B cell (primary cell): ENCODE results near the gene SLC25A21. TPM values are rescaled to one million over a fixed set of nuclear protein-coding genes. Genes with fewer than 3 reads are reported as not detected.

Source experiments
- ATAC-seq: fragments of 200-7000 bp; cut with Tn5 transposase; one replicate; pipeline ENCODE4 v1.10.0; 2021; ENCODE audit warnings: low read depth, mild to moderate bottlenecking, moderate number of reproducible peaks, moderate library complexity
- CTCF ChIA-PET: fragments of 350-600 bp; sonication (Branson Sonifier 250); formaldehyde crosslinking; loops from one replicate; lab custom pipeline; 2021; ENCODE audit warnings: antibody characterized with exemption, inconsistent platforms; lab: Charles Lee
- POLR2A ChIA-PET: fragments of 350-600 bp; sonication (Branson Sonifier 250); formaldehyde crosslinking; loops from one replicate; lab custom pipeline; 2021; ENCODE audit warnings: antibody characterized with exemption; lab: Charles Lee
- DNase-seq: peaks from one replicate; pipeline ENCODE4 v3.0.0; 2013
- H2AFZ ChIP-seq: 2 replicates; pipeline ENCODE4 v1.6.1; 2012; ENCODE audit warnings: mild to moderate bottlenecking, low read depth, low read length; ENCODE audit not compliant: insufficient read depth, poor library complexity, severe bottlenecking
- H3K27ac ChIP-seq, 2 donors: 1 replicate in 1 of 2; 2 replicates in 1 of 2; pipeline ENCODE4 v1.5.1; 2012 to 2013; ENCODE audit warnings: low read length in 2 of 2, mild to moderate bottlenecking in 2 of 2, moderate library complexity in 1 of 2
- H3K27me3 ChIP-seq, 4 experiments: fragments of 200-600 bp in 1 of 4; sonication (generic) in 1 of 4; replicated peaks in 1 of 4; 1 replicate in 2 of 4; 2 replicates in 2 of 4; pipeline versions ENCODE4 v1.6.1 to v1.7.0; 2013 to 2016; ENCODE audit warnings: low read length in 3 of 4, mild to moderate bottlenecking in 2 of 4, mixed read lengths in 1 of 4, moderate library complexity in 1 of 4; ENCODE audit not compliant: insufficient read depth in 4 of 4, control insufficient read depth in 3 of 4; ENCODE audit errors: control extremely low read depth in 1 of 4
- H3K36me3 ChIP-seq, 2 experiments: replicated peaks in 1 of 2; 1 replicate in 1 of 2; 2 replicates in 1 of 2; pipeline versions ENCODE4 v1.6.1 to v1.7.1; 2013; ENCODE audit warnings: low read length in 1 of 2; ENCODE audit not compliant: insufficient read depth in 2 of 2, control insufficient read depth in 1 of 2; ENCODE audit errors: control extremely low read depth in 1 of 2, extremely low read depth in 1 of 2
- H3K4me1 ChIP-seq, 2 donors: fragments of 200-600 bp in 1 of 2; sonication (generic) in 1 of 2; 1 replicate in 1 of 2; 2 replicates in 1 of 2; pipeline versions ENCODE4 v1.5.1 to v1.6.1; 2013 to 2017; ENCODE audit warnings: low read length in 2 of 2; ENCODE audit not compliant: control insufficient read depth in 2 of 2, insufficient read depth in 2 of 2
- H3K4me2 ChIP-seq: replicated peaks from 2 replicates; pipeline ENCODE3; 2012; ENCODE audit warnings: mild to moderate bottlenecking, low read depth, low read length; ENCODE audit not compliant: poor library complexity, severe bottlenecking
- H3K4me3 ChIP-seq, 5 experiments: fragments of 200-600 bp in 1 of 5; sonication (generic) in 1 of 5; 1 replicate in 3 of 5; 2 replicates in 2 of 5; pipeline versions ENCODE4 v1.5.1 to v1.7.0; 2011 to 2016; ENCODE audit warnings: low read length in 4 of 5, mild to moderate bottlenecking in 4 of 5, low read depth in 2 of 5, control low read depth in 1 of 5, moderate library complexity in 1 of 5; ENCODE audit not compliant: insufficient read depth in 1 of 5; ENCODE audit errors: control extremely low read depth in 1 of 5, extremely low read depth in 1 of 5
- H3K79me2 ChIP-seq: fragments of 200-600 bp; sonication (generic); one replicate; pipeline ENCODE4 v1.6.0; 2016; ENCODE audit warnings: low read length; ENCODE audit not compliant: control insufficient read depth, insufficient read depth
- H3K9ac ChIP-seq: fragments of 200-600 bp; sonication (generic); 2 replicates; pipeline ENCODE4 v1.6.1; 2017; ENCODE audit warnings: mild to moderate bottlenecking, low read length, moderate library complexity
- H3K9me3 ChIP-seq, 3 donors: one replicate each; pipeline versions ENCODE4 v1.6.1 to v1.7.1; 2013; ENCODE audit warnings: low read length in 2 of 3; ENCODE audit not compliant: control insufficient read depth in 2 of 3, insufficient read depth in 1 of 3; ENCODE audit errors: control extremely low read depth in 1 of 3
- H4K20me1 ChIP-seq: 2 replicates; pipeline ENCODE4 v1.6.0; 2012; ENCODE audit warnings: mild to moderate bottlenecking, low read length; ENCODE audit not compliant: insufficient read depth, control insufficient read depth, poor library complexity, severe bottlenecking
- H3K27ac Mint-ChIP-seq: one replicate; pipeline ENCODE4 v1.8.0; 2021; ENCODE audit warnings: mixed read lengths
- H3K27me3 Mint-ChIP-seq: one replicate; pipeline ENCODE4 v1.8.0; 2021; ENCODE audit warnings: mixed read lengths
- H3K4me1 Mint-ChIP-seq: one replicate; pipeline ENCODE4 v1.8.0; 2021; ENCODE audit warnings: mixed read lengths
- H3K4me3 Mint-ChIP-seq: one replicate; pipeline ENCODE4 v1.8.0; 2021; ENCODE audit warnings: mixed read lengths
- H3K9me3 Mint-ChIP-seq: one replicate; pipeline ENCODE4 v1.8.0; 2022; ENCODE audit warnings: mixed read lengths; ENCODE audit not compliant: insufficient read depth
- CTCF ChIP-seq: fragments of 200-600 bp; IDR thresholded peaks from one replicate; pipeline ENCODE4 v1.8.0; 2022; ENCODE audit warnings: antibody characterized with exemption, mild to moderate bottlenecking
- EZH2 ChIP-seq: IDR thresholded peaks from 2 replicates; pipeline ENCODE4 v1.6.1; 2012; ENCODE audit warnings: borderline replicate concordance, low read depth, mild to moderate bottlenecking, moderate library complexity, low read length; ENCODE audit not compliant: insufficient read depth, poor library complexity, severe bottlenecking
- WGBS: methylation state at CpG from one replicate; pipeline ENCODE4 v1.1.5; 2013; ENCODE audit warnings: missing lambda C conversion rate; ENCODE audit not compliant: insufficient coverage; 5-methylcytosine and 5-hydroxymethylcytosine counted together
- intact Hi-C: fragments of 100-400 bp; cut with micrococcal nuclease; formaldehyde crosslinking; loops from one replicate; pipeline ENCODE4 v1.10.0; 2022
- polyA plus RNA-seq: library from polyadenylated mRNA; depleted of rRNA; stranded (reverse); fragments of >200 nt; gene quantifications from 2 replicates; pipeline ENCODE4 v1.2.3, GENCODE V29; 2012
- total RNA-seq, 2 donors: library from RNA; stranded (reverse); fragments of 120-200 nt in 1 of 2; gene quantifications; 1 replicate in 1 of 2; 2 replicates in 1 of 2; pipeline versions ENCODE4 v1.2.3 to v1.2.4, GENCODE V29; 2013 to 2022

Gene SLC25A21
- total and polyA plus RNA-seq, 2 donors (not counting 1 experiment from before 2014, with no cell fraction given): not detected

GRCh38 chr14:37054869-37055268 lies 117.5 kb downstream of the SLC25A21 start:
- Mint-ChIP-seq H3K4me1 (no peaks in the 10 kb centered on the region), H3K27ac (no peak overlapping the region), H3K27me3 (no peaks in the 10 kb centered on the region), H3K9me3 (peaks cover 3% of the 10 kb centered on the region), H3K4me3 (no peak overlapping the region)
- Histone ChIP-seq H3K27me3 (no peaks in the 10 kb centered on the region), H3K36me3 (no peaks in the 10 kb centered on the region), H3K9me3 (no peaks in the 10 kb centered on the region), H3K4me1 (no peaks in the 10 kb centered on the region), H4K20me1 (no peaks in the 10 kb centered on the region), H3K9ac (no peak overlapping the region), H2AFZ (no peak overlapping the region), H3K4me2 (no peak overlapping the region), H3K27ac (no peak overlapping the region), H3K4me3 (no peak overlapping the region), H3K79me2 (no peaks in the 10 kb centered on the region)
- no CpG with 5 or more reads among the region's 2 CpGs for WGBS
- no peak for DNase-seq
- TF ChIP-seq CTCF: no peak
- no peak for TF ChIP-seq EZH2
- no peak for ATAC-seq
- POLR2A ChIA-PET: no interaction called here
- CTCF ChIA-PET: no interaction called here
- intact Hi-C loops: no loop called here

- no peaks in the 10 kb centered on the region for H3K27me3 ChIP-seq
- H3K4me3 ChIP-seq: no peak overlapping the region
- H4K20me1 ChIP-seq: no peaks in the 10 kb centered on the region
- Mint-ChIP-seq H3K9me3 (peaks cover 3% of the 10 kb centered on the region), H3K4me1 (no peaks in the 10 kb centered on the region), H3K27me3 (no peaks in the 10 kb centered on the region), H3K4me3 (no peak overlapping the region), H3K27ac (no peak overlapping the region)
- ChIA-PET POLR2A (no interaction called here), CTCF (no interaction called here)
- H3K79me2 ChIP-seq: no peaks in the 10 kb centered on the region
- no peaks in the 10 kb centered on the region for H3K9me3 ChIP-seq
- DNase-seq (no peak), ATAC-seq (no peak)
- TF ChIP-seq EZH2: no peak
- no peak for TF ChIP-seq CTCF
- no peaks in the 10 kb centered on the region for H3K36me3 ChIP-seq
- H3K4me1 ChIP-seq: no peaks in the 10 kb centered on the region
- intact Hi-C loops: no loop called here
- H3K9ac ChIP-seq: no peak overlapping the region
- no peak overlapping the region for H2AFZ ChIP-seq
- no peak overlapping the region for H3K4me2 ChIP-seq
- H3K27ac ChIP-seq: no peak overlapping the region
Observed at GRCh38 chr14:37054144-37054543, 118.3 kb downstream of the SLC25A21 start.
